ENCODE data around the gene RABL6.
"Not testable (repeated sequence)": the region's sequence is repeated elsewhere in the genome, so short reads cannot be mapped to it uniquely, and the experiment has no call there.

The RABL6 gene

GRCh38 chr9:136829981-136830885, 22.5 kb downstream of the RABL6 start:
- Histone ChIP-seq H3K4me1 (no peaks in the 10 kb centered on the region), H3K36me3 (peaks cover 84% of the 10 kb centered on the region), H3K9me3 (no peaks in the 10 kb centered on the region), H3K4me3 (ENCODE audit: low read depth, low read length) (no peak overlapping the region), H3K27me3 (no peaks in the 10 kb centered on the region)
- no peak for TF ChIP-seq CTCF (IDR thresholded peaks at IDR 0.05; ENCODE audit: low read depth, low read length)
- DNase-seq: peak; percentile 4

- Histone ChIP-seq H3K4me1 (no peaks in the 10 kb centered on the region), H3K27me3 (no peaks in the 10 kb centered on the region), H3K9me3 (no peaks in the 10 kb centered on the region), H3K4me3 (ENCODE audit: low read depth, low read length) (no peak overlapping the region), H3K36me3 (peaks cover 80% of the 10 kb centered on the region)
- no peak for TF ChIP-seq CTCF (IDR thresholded peaks at IDR 0.05; ENCODE audit: low read depth, low read length)
- DNase-seq: peak; percentile 5
Measured at GRCh38 chr9:136831002-136831719, 23.4 kb downstream of the RABL6 start.

- Histone ChIP-seq H3K4me1 (no peaks in the 10 kb centered on the region), H3K36me3 (peaks cover 80% of the 10 kb centered on the region), H3K4me3 (ENCODE audit: low read depth, low read length) (no peak overlapping the region), H3K9me3 (no peaks in the 10 kb centered on the region), H3K27me3 (no peaks in the 10 kb centered on the region)
- no peak for TF ChIP-seq CTCF (IDR thresholded peaks at IDR 0.05; ENCODE audit: low read depth, low read length)
- peak; percentile 11 for DNase-seq
Measured at GRCh38 chr9:136831720-136832104, 24.0 kb downstream of the RABL6 start.

- TF ChIP-seq CTCF (IDR thresholded peaks at IDR 0.05; ENCODE audit: low read depth, low read length): no peak
- H3K4me1 ChIP-seq: no peaks in the 10 kb centered on the region
- H3K36me3 ChIP-seq: peaks cover 75% of the 10 kb centered on the region
Measured at GRCh38 chr9:136832581-136832980, 24.8 kb downstream of the RABL6 start.

GRCh38 chr9:136833381-136834048, 25.8 kb downstream of the RABL6 start:
- H3K36me3 ChIP-seq: peaks cover 73% of the 10 kb centered on the region
- not testable (repeated sequence) for H3K9me3 ChIP-seq; H3K27me3 ChIP-seq; H3K4me3 ChIP-seq (ENCODE audit: low read depth, low read length); DNase-seq; H3K4me1 ChIP-seq

More at GRCh38 chr9:136832581-136832980, 24.8 kb downstream of the RABL6 start:
- H3K9me3 ChIP-seq: no peaks in the 10 kb centered on the region
- no peak for DNase-seq
- H3K27me3 ChIP-seq: no peaks in the 10 kb centered on the region
- no peak overlapping the region for H3K4me3 ChIP-seq (ENCODE audit: low read depth, low read length)

- Histone ChIP-seq H3K4me3 (ENCODE audit: low read depth, low read length) (no peak overlapping the region), H3K36me3 (peaks cover 73% of the 10 kb centered on the region), H3K4me1 (peaks cover 11% of the 10 kb centered on the region), H3K27me3 (no peaks in the 10 kb centered on the region), H3K9me3 (no peaks in the 10 kb centered on the region)
- no peak for DNase-seq
- TF ChIP-seq CTCF (IDR thresholded peaks at IDR 0.05; ENCODE audit: low read depth, low read length): no peak
Measured at GRCh38 chr9:136835162-136835931, 27.6 kb downstream of the RABL6 start.

Data from BE2C (cell line).